GM04503 (cell line): ENCODE measurements around the gene COMT.
A peak's percentile ranks its signal among the peaks of the same experiment; 100 is the strongest.
"Not testable (repeated sequence)": the region's sequence is repeated elsewhere in the genome, so short reads cannot be mapped to it uniquely, and the experiment has no call there.

Source experiments
- DNase-seq: peaks from one replicate; pipeline ENCODE4 v3.0.0-alpha.2; 2012; ENCODE audit warnings: low read depth

COMT gene

GRCh38 chr22:19929586-19930550, 11.7 kb upstream of the COMT start:
- DNase-seq = no peak

- DNase-seq = no peak
These were observed 10.8 kb upstream of the COMT start for GRCh38 chr22:19930551-19931486.

GRCh38 chr22:19931514-19931913, 10.1 kb upstream of the COMT start:
- no peak for DNase-seq

GRCh38 chr22:19932367-19933206, 9.0 kb upstream of the COMT start:
- DNase-seq = no peak

- DNase-seq = no peak
These were observed 8.0 kb upstream of the COMT start for GRCh38 chr22:19933341-19934241.

- DNase-seq = not testable (repeated sequence)
These were observed 6.4 kb upstream of the COMT start for GRCh38 chr22:19935123-19935718.

GRCh38 chr22:19936513-19936912, 5.1 kb upstream of the COMT start:
- no peak for DNase-seq

- no peak for DNase-seq
These were observed 3.7 kb upstream of the COMT start for GRCh38 chr22:19937616-19938473.

GRCh38 chr22:19940536-19941364, 822 bp upstream of the COMT start:
- no peak for DNase-seq

GRCh38 chr22:19942157-19943081, 847 bp downstream of the COMT start:
- peak; percentile 57 for DNase-seq

GRCh38 chr22:19943082-19944026, 1.8 kb downstream of the COMT start:
- peak; percentile 84 for DNase-seq

- no peak for DNase-seq
These were observed 6.6 kb downstream of the COMT start for GRCh38 chr22:19948057-19948760.

GRCh38 chr22:19951346-19951745, 9.8 kb downstream of the COMT start:
- DNase-seq = no peak

GRCh38 chr22:19955241-19956128, 13.9 kb downstream of the COMT start:
- DNase-seq = no peak
